Cardiac fibroblast (primary cell): Measurements from ENCODE around the gene LZTS3.
"Not testable (repeated sequence)": the region's sequence is repeated elsewhere in the genome, so short reads cannot be mapped to it uniquely, and the experiment has no call there.

Experiments used
- DNase-seq, 2 donors: peaks; one replicate each; pipeline versions ENCODE4 v3.0.0 to v3.0.0-alpha.2; 2010; ENCODE audit warnings: low read depth in 2 of 2
- H3K4me3 ChIP-seq, 2 donors: replicated peaks in 1 of 2; 1 replicate in 1 of 2; 2 replicates in 1 of 2; pipeline ENCODE4 v1.5.1; 2011; ENCODE audit warnings: low read depth in 2 of 2, low read length in 2 of 2, mild to moderate bottlenecking in 2 of 2, moderate library complexity in 1 of 2
- CTCF ChIP-seq: IDR thresholded peaks from one replicate; pipeline ENCODE4 v1.5.1; 2011; ENCODE audit warnings: low read depth, mild to moderate bottlenecking, low read length, inconsistent platforms

The LZTS3 gene

DNA sequence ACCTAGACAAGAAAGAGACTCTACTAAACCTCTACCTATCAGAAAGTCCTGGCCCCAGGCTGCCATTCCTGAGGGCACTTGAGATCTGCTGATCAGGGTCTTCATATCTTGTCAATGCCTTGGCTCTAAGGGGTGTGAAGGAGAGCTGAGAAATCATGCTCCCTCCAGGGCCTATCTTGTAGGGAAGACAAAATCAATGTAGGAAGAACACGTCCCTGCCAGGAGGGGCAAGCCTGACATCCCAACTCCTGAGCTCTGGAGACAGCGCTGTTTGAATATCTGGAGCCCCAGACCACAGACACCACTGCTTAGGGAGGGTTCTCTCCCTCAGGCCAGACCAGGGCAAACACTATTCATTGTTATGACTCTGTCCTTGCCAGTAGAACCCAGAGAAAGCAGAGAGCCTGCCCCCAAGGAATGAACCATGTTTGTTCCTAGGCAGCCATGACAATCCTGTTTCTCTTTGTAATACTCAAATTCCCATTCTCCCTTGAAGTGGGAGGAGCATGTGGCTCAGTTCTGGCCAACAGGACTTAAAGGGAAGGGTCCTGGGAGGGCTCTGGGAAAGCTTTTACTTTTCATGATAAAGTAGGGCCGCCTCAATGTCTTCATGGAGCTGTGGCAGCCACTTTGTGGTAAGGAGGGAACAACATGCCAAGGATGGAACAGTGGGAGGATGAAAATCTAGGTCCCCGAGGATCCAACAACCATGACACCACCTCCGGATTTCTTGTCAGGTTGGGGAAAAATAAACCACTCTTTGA lies 11.9 kb downstream of the LZTS3 start:
- H3K4me3 ChIP-seq: no peak overlapping the region
- no peak for DNase-seq
- no peak for TF ChIP-seq CTCF

DNA sequence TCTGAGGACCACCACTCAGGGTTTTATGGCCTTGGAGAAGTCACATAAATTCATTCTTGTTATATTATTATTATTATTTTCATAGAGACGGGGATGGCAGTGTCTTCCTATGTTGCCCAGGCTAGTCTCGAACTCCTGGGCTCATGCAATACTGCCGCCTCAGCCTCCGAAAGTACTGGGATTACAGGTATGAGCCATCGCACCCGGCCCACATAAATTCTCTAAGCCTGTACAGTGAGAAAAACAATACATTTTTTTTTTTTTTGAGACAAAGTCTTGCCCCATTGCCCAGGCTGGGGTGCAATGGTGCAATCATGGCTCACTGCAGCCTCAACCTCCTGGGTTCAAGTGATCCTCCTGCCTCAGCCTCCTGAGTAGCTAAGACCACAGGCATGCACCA lies 12.9 kb downstream of the LZTS3 start:
- no peak for DNase-seq
- H3K4me3 ChIP-seq: no peak overlapping the region

GRCh38 chr20:3158968-3159431 lies 14.3 kb downstream of the LZTS3 start:
- no peak for TF ChIP-seq CTCF
- H3K4me3 ChIP-seq: peak overlapping the region; percentile 79 to 90
- peak; percentile 33 to 37 for DNase-seq

More for the DNA sequence above, 12.9 kb downstream of the LZTS3 start:
- TF ChIP-seq CTCF: no peak

GRCh38 chr20:3157817-3158216 lies 15.5 kb downstream of the LZTS3 start:
- H3K4me3 ChIP-seq: peak overlapping the region in 1 of 2 donors; percentile 14
- DNase-seq: no peak
- no peak for TF ChIP-seq CTCF

DNA sequence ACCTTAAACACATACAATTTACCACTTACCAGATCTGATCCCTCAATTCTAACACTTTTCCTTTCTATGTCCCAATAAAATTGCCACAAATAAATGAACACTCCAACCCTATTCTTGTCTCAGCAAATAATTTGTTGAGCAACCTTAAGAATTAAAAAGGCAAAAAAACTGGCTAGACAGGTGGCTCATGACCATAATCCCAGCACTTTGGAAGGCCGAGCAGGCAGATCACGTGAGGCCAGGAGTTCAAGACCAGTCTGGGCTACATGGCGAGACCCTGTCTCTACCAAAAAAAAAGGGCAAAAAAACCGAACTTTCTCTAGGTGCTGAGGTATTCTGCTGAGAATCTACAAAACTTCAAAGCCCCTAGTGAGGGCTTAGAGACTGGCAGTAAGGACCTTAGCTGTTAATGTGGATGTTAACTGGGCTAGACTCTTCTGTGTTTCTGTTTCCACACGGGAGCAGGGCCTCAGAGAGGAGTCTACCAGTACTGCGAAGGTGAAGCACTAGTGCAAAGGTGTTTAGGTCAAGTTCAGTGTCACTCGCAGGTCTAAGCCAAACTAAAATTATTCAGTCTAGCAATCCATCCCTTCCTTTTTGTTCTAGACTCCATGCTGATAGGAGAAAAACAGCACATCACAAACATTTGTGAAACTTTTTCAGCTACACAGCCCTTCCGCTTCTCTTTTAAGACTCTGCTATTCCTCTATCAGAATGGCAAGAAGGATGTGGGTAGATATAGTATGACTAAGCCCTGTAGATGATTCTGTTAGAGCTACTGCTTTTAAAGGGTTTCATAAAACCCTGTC lies 16.3 kb downstream of the LZTS3 start:
- TF ChIP-seq CTCF: no peak
- H3K4me3 ChIP-seq: no peak overlapping the region
- DNase-seq: peak; percentile 18

DNA sequence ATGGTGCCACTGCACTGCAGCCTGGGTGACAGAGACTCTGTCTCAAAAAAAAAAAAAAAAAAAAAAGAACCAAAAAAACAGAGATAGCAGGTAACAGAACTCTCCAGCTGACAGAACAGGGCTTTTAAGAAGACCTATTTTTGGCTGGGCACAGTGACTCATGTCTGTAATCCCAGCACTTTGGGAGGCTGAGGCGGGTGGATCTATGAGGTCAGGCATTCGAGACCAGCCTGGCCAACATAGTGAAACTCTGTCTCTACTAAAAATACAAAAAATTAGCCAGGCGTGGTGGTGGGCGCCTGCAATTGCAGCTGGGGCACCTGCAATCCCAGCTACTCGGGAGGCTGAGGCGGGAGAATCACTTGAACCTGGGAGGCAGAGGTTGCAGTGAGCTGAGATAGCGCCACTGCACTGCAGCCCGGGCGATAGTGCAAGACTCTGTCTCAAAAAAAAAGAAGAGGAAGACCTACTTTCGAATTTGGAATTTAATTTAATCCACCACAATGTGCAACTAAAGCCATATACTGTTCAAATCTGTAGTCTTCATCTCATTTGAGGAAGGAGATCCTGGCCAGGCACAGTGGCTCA lies 21.2 kb downstream of the LZTS3 start:
- peak in 1 of 2 donors; percentile 43 for DNase-seq

DNA sequence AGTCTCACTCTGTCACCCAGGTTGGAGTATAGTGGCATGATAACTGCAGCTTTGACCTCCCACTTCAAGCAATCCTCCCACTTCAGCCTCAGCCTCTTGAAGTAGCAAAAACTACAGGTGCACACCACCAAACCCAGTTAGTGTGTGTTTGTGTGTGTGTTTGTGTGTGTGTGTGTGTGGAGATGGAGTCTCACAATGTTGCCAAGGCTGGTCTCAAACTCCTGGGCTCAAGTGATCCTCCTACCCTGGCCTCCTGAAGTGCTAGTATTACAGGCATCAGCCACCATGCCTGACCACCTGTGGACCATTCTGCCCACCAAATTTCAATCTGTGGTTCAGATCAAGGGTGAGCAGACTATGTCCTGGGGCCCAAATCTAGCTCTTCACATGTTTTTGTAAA lies 22.4 kb downstream of the LZTS3 start:
- no peak for TF ChIP-seq CTCF
- H3K4me3 ChIP-seq: no peak overlapping the region
- DNase-seq: no peak

More for the DNA sequence above, 21.2 kb downstream of the LZTS3 start:
- not testable (repeated sequence) for H3K4me3 ChIP-seq
